GM19463 (cell line): Measurements from ENCODE around the gene CACNA2D3.
"Not testable (repeated sequence)": the region's sequence is repeated elsewhere in the genome, so short reads cannot be mapped to it uniquely, and the experiment has no call there.

Experiments used
- ATAC-seq: cut with Tn5 transposase; IDR thresholded peaks from one replicate; pipeline ENCODE4 v1.9.1; 2021; ENCODE audit warnings: mild to moderate bottlenecking, moderate library complexity; ENCODE audit not compliant: unreplicated experiment

CACNA2D3 gene

DNA sequence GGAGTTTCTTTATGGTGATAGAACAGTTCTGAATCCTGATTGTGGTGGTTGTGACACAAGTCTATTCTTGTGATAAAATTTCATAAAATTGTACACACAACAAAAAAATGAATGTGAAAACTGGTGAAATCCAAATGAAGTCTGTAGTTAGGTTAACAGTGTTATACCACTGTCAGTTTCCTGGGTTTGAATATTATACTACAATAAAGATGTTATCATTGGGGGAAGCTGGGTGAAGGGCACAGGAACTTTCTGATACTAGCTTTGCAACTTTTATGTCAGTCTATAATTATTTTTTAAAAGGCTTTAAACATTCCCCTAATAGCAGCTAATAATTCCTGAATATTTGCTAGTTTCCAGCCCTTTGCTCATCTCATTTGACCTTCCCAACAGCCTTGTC lies 485.7 kb downstream of the CACNA2D3 start:
- no peak for ATAC-seq

DNA sequence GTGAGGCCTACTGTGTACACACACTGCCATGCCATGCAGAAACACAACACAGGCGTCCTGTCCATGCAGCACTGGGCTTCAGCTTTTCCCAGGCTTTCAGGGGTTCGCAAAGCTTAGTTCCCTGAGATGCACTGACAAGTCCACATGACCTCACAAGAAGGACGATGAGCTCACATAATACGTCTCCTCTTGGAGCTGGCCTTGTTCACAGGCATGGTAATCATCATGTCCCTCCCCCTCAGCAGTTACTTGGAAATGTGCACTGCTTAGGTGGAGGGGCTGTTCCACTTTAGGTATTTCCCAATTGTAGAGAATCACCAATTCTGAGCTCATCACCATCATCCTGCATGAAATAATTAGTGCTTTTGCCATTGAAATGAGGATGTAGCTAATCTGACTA lies 496.7 kb downstream of the CACNA2D3 start:
- no peak for ATAC-seq

DNA sequence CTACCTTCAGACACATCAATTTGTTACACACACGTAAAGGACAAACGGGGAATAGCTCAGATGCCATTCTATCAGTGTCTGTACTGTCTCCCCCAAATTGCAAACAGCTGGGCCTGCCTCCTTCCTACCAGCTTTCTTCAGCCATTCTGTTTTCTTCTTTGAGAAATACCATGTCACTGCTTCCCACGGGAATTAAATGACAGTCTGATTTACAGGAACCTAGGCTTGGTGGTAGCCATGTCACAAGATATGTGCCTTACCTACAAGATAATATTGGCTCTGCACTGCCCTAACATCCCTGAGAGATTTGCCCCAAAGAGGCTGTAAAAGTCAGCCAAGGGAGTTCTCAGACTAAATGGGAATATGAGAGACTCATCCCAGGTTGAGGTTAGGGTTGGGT lies 497.2 kb downstream of the CACNA2D3 start:
- no peak for ATAC-seq

DNA sequence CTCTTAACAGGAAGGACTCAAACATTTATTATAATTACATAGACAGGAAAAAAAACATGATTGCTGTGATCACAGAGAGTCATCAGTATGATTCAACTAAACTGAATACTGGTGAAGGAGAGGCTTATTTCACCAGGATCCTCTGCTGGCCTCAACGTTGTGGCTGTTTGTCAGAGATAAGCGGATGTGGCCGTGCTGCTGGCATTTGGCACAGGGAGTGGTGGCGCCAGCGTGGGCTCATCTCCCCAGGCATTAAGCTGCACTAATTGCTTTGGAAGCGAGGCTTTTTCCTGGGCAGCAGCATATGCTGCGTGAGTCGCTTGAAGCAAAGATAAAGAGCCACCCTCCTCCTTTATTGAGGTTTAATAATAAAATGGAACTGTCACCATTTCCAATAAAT lies 498.8 kb downstream of the CACNA2D3 start:
- ATAC-seq: no peak

DNA sequence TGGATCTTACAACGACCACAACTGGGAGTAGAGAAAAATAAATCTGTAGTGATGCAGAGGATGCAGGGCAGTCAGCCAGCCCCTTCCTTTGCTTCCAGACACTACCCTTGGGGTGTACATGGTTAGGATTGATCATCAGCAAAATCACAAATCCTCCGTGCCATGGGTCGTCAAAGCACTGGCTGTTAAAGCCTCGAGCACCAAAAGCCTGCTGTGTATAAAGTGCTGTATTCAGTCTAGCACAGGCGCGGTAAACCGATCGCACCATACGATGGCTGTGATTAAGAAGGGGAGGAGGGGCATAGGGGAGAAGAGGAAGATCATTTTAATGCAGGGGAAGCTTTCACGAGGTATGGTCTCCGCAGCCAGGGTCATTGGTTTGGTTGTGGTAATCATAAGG lies 500.3 kb downstream of the CACNA2D3 start:
- no peak for ATAC-seq

DNA sequence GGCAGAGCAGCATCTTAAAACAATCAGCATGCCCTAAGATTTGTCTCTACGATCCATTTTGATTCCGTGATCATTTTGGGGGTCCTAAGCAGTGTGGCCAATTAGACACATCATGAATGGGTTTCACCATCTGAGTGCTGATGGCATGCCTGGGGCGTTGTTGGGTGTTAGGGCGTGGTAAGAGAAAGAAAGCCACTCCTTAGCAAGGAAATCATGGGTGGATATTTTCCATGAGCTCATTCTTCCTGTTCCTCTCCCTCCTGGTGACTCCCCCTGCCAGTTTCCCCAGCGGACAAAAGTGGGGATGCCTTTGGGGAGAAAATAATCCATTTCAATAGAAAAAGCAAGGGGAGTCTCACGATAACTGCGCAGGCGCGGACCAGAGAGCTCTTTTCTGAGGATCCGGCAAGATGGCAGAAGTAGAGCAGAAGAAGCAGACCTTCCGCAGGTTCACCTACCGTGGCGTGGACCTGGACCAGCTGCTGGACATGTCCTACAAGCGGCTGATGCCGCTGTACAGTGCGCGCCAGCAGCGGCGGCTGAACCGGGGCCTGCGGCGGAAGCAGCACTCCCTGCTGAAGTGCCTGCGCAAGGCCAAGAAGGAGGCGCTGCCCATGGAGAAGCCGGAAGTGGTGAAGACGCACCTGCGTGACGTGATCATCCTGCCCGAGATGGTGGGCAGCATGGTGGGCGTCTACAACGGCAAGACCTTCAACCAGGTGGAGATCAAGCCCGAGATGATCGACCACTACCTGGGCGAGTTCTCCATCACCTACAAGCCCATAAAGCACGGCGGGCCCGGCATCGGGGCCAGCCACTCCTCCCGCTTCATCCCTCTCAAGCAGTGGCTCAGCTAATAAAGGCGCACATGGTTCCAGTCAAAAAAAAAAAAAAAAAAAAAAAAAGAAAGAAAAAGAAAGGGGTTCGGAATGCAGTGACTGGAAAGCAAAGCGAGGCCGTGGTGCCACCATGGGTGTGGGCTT lies 503.7 kb downstream of the CACNA2D3 start:
- no peak for ATAC-seq

DNA sequence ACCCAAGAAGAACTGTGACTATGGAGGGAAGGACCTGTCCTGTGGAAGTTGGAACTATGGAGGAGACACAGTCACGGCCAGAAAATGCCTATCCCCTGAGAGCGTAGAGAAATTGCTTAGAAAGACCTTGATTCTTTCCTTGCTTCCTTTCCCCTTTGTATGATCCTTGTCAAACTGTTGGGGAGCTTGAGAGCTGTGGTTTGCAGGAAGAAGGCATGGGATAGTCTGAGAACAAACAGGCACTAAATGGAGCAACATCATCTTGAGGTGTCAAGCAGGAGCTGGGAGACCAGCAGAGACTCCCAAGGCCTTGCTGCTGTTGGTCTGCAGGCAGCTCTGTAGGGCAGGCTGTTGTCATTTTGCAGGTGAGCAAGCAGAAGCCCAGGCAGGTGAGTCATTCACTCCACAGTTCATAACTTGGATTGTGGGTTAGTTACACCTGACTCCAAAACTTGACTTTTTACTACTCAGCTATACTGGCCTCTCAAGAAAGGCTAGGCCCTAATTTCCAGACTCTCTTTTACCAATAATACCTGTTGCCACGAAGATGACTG lies 506.6 kb downstream of the CACNA2D3 start:
- no peak for ATAC-seq

DNA sequence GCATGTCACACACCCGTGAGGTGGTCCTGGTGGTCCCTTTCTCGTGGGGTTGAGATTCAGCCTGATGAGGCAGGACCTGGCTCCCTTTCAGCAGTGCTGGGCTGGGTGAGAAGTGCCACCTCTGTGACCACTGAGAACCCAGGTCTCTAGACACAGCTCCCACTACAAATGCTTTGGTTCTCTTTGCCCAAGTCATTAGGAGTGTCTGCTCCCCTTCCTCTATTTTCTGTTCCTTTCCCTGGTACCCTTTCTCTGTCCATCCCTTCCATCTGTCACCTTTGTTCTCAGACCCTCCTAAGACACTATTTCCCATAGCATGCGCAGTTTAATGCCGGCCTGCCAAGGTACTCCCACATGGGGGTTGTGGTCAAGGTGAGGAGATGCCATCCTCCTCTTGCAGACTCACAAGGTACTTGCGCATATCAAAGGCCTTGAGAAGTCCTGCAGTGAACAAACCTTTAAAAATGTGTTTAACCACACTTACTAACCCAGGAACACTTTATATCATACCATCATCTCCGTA lies 507.8 kb downstream of the CACNA2D3 start:
- no peak for ATAC-seq

DNA sequence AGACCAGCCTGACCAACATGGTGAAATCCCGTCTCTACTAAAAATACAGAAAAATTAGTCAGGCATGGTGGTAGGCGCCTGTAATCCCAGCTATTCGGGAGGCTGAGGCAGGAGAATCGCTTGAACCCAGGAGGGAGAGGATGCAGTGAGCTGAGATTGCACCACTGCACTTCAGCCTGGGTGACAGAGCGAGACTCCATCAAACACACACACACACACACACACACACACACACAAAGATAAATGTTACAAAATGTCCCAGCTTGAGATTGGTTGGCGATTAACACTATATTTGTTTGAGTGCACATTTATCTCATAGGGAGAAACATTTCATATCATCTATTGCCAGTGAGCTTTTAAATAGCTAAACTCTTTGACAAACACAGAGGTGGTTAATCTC lies 508.6 kb downstream of the CACNA2D3 start:
- ATAC-seq: not testable (repeated sequence)

DNA sequence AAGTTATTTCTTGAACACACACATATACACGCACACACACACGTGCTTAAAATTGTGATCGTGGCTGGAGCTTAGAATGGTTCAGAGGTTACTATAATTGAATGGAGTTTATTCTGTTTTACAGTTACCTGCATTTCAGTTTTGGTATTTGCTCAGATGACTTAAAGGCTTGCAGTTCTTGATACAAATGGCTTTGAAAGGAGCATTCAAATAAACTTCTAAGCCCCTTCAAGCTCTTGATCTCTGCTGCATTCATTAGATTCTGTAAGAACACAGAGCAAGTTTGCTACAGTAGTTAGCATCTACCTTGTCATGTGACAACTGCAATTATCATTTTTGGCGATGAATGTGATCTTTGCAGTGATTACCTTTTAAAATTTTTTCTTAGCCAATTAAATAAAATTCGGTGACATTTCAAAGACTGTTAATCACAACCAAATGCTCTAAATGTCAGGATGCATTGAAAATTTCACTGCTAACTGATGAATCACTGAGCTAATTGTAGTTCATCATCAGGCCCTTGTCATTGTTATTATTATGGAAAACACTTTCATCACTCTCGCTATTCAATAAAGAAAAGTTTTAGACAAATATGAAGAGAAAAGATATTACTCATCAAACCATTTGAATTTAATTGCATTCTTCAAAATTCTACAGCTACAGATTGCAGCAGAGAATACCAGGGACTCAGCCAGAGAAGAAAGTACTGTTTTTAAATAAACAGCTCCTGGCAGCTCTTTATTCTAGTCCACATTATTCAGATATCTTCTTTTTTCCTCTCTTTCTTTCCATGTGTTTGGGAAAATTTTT lies 509.4 kb downstream of the CACNA2D3 start:
- no peak for ATAC-seq

DNA sequence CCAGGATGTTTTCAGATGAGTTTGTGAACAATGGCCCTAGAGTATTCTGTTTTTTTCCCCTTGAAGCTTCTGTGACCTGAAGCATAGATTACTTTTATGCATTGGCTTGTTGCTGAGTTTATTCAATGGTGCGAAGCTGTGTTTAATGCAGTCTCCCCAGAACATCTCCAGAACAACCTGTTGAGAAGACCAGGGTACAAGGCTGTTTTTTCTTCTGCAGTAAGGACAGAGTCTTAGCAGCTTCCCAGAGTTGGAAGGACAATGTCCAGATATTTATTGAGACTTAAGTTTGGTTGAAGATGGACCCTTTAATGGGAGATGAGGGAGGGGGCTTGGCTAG lies 509.9 kb downstream of the CACNA2D3 start:
- no peak for ATAC-seq

DNA sequence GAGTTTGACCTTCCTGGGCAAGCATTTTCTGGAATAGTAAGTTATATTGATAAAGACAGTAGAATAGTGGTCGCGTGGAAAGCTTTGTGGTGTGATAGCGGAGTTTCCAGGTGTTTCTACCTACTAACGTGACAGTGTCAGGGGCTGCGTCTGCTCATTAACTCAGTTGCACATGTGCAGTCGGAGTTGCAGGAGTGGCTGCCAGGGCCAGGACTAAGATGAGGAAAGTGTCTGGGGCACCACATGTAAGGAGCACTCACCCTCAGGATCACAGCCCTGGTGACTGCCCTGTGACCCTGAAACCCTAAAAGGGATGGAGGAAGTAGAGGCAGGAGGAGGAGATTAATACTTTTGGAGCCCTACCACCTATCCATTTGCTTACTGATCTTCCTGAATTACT lies 510.5 kb downstream of the CACNA2D3 start:
- no peak for ATAC-seq

DNA sequence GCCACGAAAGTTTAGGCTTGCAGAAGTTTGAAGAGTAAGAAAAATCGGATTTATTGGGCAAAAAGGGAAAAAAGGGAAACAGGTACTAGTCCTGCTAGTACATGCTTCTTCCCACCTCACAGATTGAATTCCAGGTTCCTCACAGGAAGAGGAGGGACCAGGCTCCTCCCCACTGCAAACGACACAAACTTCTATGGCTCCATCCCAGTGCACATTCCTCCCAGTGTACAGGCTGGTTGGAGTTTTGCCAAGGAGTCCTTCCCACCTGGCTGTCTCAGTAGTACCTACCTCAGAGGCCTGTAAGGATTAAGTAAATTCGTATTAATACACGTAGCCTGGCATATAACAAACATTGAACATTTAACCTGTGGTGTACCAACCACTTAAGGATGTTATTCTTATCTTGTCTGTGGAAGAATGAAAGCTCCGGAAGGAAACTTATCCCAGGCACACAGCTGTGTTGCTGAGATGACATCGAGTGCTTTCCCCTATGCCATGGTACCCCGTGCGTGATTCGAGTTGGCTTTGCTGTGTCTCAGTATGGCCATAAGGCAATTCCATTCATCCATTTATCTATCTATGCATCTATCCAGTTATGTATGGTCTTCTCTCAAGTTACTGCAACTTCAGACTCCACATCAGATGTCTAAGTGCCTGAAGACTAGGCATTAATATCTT lies 511.2 kb downstream of the CACNA2D3 start:
- no peak for ATAC-seq

DNA sequence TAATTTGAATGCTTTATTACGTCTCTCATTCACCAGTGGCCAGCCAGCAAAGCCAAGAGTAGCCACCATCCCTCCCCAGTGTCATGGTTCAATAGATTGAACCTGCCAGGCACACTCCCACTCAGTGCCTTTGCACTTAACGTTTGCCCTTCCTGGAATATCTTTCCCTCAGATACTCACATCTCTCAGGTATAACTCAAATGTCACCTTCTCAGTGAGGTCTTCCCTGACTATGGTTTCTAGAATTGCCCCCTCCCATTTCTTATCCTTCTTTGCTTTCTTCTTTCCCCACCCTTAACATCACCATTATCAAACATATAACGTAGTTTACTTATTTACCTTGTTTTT lies 511.7 kb downstream of the CACNA2D3 start:
- ATAC-seq: no peak

DNA sequence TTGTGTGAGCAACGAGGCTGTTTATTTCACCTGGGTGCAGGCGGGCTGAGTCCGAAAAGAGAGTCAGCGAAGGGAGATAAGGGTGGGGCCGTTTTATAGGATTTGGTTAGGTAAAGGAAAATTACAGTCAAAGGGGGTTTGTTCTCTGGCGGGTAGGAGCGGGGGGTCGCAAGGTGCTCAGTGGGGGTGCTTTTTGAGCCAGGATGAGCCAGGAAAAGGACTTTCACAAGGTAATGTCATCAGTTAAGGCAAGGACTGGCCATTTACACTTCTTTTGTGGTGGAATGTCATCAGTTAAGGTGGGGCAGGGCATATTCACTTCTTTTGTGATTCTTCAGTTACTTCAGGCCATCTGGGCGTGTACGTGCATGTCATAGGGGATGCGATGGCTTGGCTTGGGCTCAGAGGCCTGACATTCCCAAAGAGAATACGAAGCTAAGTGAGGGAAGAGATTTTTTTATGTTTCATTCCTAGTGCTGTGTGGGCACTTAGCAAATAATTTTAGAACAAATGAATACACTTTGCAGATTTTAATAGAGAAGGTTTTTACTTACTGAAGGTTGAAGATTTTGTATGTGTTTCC lies 517.5 kb downstream of the CACNA2D3 start:
- ATAC-seq: not testable (repeated sequence)

DNA sequence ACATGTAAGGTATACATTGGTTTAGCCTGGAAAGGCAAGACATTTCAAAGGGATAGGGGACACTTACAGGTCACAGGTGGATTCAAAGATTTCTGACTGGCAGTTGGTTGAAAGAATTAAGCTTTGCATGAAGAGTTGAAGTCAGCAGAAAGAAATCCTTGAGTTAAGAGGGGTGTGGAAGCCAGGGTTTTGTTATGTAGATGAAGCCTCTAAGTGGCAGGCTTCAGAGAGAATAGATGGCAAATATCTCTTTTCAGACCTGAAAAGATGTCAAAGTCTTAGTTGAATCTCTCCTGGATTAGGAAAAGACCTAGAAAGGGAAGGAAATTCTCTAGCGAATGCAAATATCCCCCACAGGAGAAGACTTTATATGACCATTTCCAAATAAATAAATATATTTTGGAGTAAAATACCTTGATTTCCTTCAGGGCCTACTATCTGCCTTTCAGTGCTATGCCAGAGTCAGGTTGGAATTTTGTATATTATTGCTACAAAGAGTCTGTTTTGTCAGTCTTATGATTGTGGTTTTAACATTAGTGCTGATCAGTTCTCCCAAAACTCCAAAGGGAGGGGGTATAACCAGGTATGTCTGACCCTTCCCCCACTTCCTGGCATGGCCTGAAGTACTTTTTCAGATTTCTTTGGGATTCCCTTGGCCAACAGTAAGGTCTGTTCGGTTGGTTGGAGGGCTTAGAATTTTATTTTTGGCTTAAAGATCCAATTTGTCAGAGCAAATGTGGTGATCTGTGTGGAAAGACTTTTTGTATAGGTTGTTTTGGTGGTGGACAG lies 519.1 kb downstream of the CACNA2D3 start:
- no peak for ATAC-seq

DNA sequence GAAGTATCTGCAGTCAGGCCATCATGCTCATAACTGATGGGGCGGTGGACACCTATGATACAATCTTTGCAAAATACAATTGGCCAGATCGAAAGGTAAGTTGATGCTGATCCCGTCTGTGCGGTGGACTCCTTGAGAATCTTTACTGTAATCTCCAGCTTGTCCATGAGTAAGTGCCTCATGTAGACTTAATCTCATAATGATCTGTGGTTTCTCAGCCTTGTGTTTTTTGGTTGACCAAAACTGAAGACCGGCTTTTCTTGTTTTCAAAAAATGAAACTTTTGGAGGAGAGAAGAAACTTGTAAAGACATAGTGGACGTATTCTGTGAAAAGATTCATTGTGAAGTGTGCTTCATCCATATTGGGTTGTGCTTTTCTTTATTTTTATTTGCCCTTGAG lies 519.8 kb downstream of the CACNA2D3 start:
- no peak for ATAC-seq

DNA sequence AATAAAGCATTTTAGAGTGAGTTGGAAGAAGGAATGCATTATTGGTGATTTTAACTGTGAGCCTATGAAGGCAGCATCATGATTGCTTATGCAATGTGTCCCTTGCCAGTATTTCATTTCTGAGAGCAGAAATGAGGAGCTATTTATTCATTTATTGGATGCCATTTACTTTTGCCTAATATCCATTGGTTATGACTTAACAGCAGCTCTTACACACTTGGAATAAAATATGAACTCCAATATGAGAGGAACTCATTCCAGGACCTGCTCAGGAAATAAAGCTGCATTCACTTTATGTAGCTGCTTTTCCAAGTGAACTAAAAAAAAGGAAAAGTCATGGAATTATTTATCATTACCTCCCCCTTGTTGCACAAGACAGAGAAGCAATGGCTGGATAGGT lies 525.4 kb downstream of the CACNA2D3 start:
- ATAC-seq: no peak

DNA sequence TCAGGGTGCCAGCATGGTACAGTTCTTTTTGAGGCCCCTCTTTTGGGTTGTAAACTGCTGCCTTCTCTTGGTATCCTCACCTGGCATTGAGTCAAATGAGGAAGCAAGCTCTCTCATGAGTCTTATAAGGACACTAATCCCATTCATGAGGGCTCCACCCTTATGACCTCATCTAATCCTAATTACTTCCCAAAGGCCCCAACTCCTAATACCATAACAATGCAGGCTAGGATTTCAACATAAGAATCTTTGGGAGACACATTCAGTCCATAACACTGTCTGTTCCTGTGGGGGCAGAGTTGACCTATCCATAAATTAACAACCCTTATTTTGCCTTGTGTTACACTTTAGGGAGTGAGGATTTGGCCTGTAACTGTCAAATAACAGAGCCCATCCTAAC lies 527.2 kb downstream of the CACNA2D3 start:
- no peak for ATAC-seq
